IMR-90 (cell line): Measurements from ENCODE around the gene OGFOD3. TPM values are rescaled to one million over a fixed set of nuclear protein-coding genes. Genes with fewer than 3 reads are reported as not detected.

Experiments
- ATAC-seq: fragments of 200-7000 bp; cut with Tn5 transposase; 2 replicates; pipeline ENCODE4 v1.9.1; 2020; ENCODE audit warnings: low read depth, mild to moderate bottlenecking, moderate library complexity
- BruUV-seq: library from RNA; stranded (reverse); fragments of 400-500 nt; replicated peaks from 2 replicates; lab custom pipeline; 2021; lab: Mats Ljungman, UMichigan
- CTCF ChIA-PET: fragments of 300-600 bp; formaldehyde crosslinking; extraction: SDS; loops from one replicate; lab custom pipeline; 2021; ENCODE audit warnings: antibody characterized with exemption; lab: Yijun Ruan, JAX
- POLR2A ChIA-PET: fragments of 300-600 bp; sonication (Branson Sonifier 250); formaldehyde crosslinking; loops from one replicate; lab custom pipeline; 2022; ENCODE audit warnings: antibody characterized with exemption; ENCODE audit not compliant: unreplicated experiment; lab: Charles Lee
- DNase-seq: peaks from one replicate; pipeline ENCODE4 v3.0.0; 2013
- H2AFZ ChIP-seq: replicated peaks from 2 replicates; pipeline ENCODE3; 2013; ENCODE audit warnings: low read length, mild to moderate bottlenecking; ENCODE audit not compliant: poor library complexity
- H2AK5ac ChIP-seq: 2 replicates; pipeline ENCODE4 v1.6.1; 2013; ENCODE audit warnings: low read depth, low read length, inconsistent platforms
- H2AK9ac ChIP-seq: replicated peaks from 2 replicates; pipeline ENCODE3; 2013; ENCODE audit warnings: mild to moderate bottlenecking, low read depth, low read length, moderate library complexity; ENCODE audit not compliant: poor library complexity
- H2BK120ac ChIP-seq: 2 replicates; pipeline ENCODE4 v1.6.1; 2013; ENCODE audit warnings: low read depth, low read length, inconsistent platforms
- H2BK15ac ChIP-seq: 3 replicates; pipeline ENCODE4 v1.6.1; 2013; ENCODE audit warnings: low read depth, low read length, inconsistent platforms
- H2BK20ac ChIP-seq: 2 replicates; pipeline ENCODE4 v1.6.1; 2013; ENCODE audit warnings: low read depth, mild to moderate bottlenecking, inconsistent platforms, low read length, moderate library complexity
- H2BK5ac ChIP-seq: 2 replicates; pipeline ENCODE4 v1.6.1; 2013; ENCODE audit warnings: mild to moderate bottlenecking, low read depth, low read length, inconsistent platforms; ENCODE audit not compliant: poor library complexity, severe bottlenecking
- H3K14ac ChIP-seq: replicated peaks from 2 replicates; pipeline ENCODE4 v1.6.1; 2013; ENCODE audit warnings: low read depth, low read length, inconsistent platforms
- H3K18ac ChIP-seq: 2 replicates; pipeline ENCODE4 v1.6.1; 2013; ENCODE audit warnings: low read depth, low read length, control low read depth
- H3K23ac ChIP-seq: 2 replicates; pipeline ENCODE4 v1.6.1; 2013; ENCODE audit warnings: low read depth, low read length, inconsistent platforms
- H3K27ac ChIP-seq: 2 replicates; pipeline ENCODE4 v1.5.1; 2013; ENCODE audit warnings: mild to moderate bottlenecking, control low read depth, low read length; ENCODE audit not compliant: insufficient read depth
- H3K27me3 ChIP-seq: 2 replicates; pipeline ENCODE4 v1.6.1; 2013; ENCODE audit warnings: low read length; ENCODE audit not compliant: control insufficient read depth, insufficient read depth
- H3K36me3 ChIP-seq: 2 replicates; pipeline ENCODE4 v1.6.1; 2013; ENCODE audit warnings: low read length, mixed read lengths; ENCODE audit not compliant: control insufficient read depth, insufficient read depth
- H3K4ac ChIP-seq: 2 replicates; pipeline ENCODE4 v1.6.1; 2013; ENCODE audit warnings: low read depth, low read length, inconsistent platforms
- H3K4me1 ChIP-seq: 2 replicates; pipeline ENCODE4 v1.6.1; 2013; ENCODE audit warnings: low read length, mixed read lengths; ENCODE audit not compliant: control insufficient read depth, insufficient read depth
- H3K4me2 ChIP-seq: 2 replicates; pipeline ENCODE4 v1.6.1; 2013; ENCODE audit warnings: low read depth, mild to moderate bottlenecking, control low read depth, low read length, moderate library complexity
- H3K4me3 ChIP-seq: 2 replicates; pipeline ENCODE4 v1.5.1; 2013; ENCODE audit warnings: low read depth, mild to moderate bottlenecking, control low read depth, low read length, moderate library complexity; ENCODE audit not compliant: insufficient read depth
- H3K56ac ChIP-seq: 2 replicates; pipeline ENCODE4 v1.6.1; 2013; ENCODE audit warnings: low read length, inconsistent platforms; ENCODE audit not compliant: insufficient read depth; ENCODE audit errors: extremely low read depth
- H3K79me1 ChIP-seq, 2 experiments: 2 replicates each; pipeline ENCODE4 v1.6.1; 2013; ENCODE audit warnings: low read length in 2 of 2, inconsistent platforms in 1 of 2, low read depth in 1 of 2
- H3K9ac ChIP-seq: 2 replicates; pipeline ENCODE4 v1.6.1; 2013; ENCODE audit warnings: low read depth, low read length, control low read depth
- H3K9me1 ChIP-seq: 2 replicates; pipeline ENCODE4 v1.6.1; 2013; ENCODE audit warnings: low read length, inconsistent platforms; ENCODE audit not compliant: insufficient read depth
- H3K9me3 ChIP-seq: 2 replicates; pipeline ENCODE4 v1.6.1; 2013; ENCODE audit warnings: low read length; ENCODE audit not compliant: control insufficient read depth, insufficient read depth
- H4K20me1 ChIP-seq: 2 replicates; pipeline ENCODE4 v1.6.1; 2013; ENCODE audit warnings: low read length, inconsistent platforms; ENCODE audit not compliant: insufficient read depth
- H4K5ac ChIP-seq: 2 replicates; pipeline ENCODE4 v1.6.1; 2013; ENCODE audit warnings: mild to moderate bottlenecking, low read depth, low read length, control low read depth
- H4K8ac ChIP-seq, 2 experiments: 2 replicates each; pipeline ENCODE4 v1.6.1; 2013; ENCODE audit warnings: low read depth in 2 of 2, low read length in 2 of 2, control low read depth in 1 of 2, inconsistent platforms in 1 of 2
- H4K91ac ChIP-seq: 2 replicates; pipeline ENCODE4 v1.6.1; 2013; ENCODE audit warnings: low read depth, low read length, inconsistent platforms; ENCODE audit not compliant: insufficient read depth
- BHLHE40 ChIP-seq: fragments of 150-350 bp; IDR thresholded peaks from 2 replicates; pipeline ENCODE4 v1.6.1; 2016; ENCODE audit warnings: mild to moderate bottlenecking, low read depth, low read length
- CEBPB ChIP-seq: IDR thresholded peaks from 2 replicates; pipeline ENCODE4 v1.6.1; 2012; ENCODE audit warnings: low read depth, low read length, improper control_type of control experiment
- CHD1 ChIP-seq: IDR thresholded peaks from 2 replicates; pipeline ENCODE4 v1.6.1; 2012; ENCODE audit warnings: low read depth, low read length, improper control_type of control experiment
- CTCF ChIP-seq: conservative IDR thresholded peaks from 2 replicates; pipeline ENCODE4 v1.5.1; 2012; ENCODE audit warnings: mild to moderate bottlenecking, low read depth, low read length, improper control_type of control experiment
- ELK1 ChIP-seq: fragments of 150-350 bp; IDR thresholded peaks from 2 replicates; pipeline ENCODE4 v1.6.1; 2016; ENCODE audit warnings: low read depth, mild to moderate bottlenecking, low read length, moderate library complexity, borderline replicate concordance
- FOS ChIP-seq: fragments of 150-350 bp; IDR thresholded peaks from 2 replicates; pipeline ENCODE4 v1.6.1; 2016; ENCODE audit warnings: low read depth, low read length
- MAFK ChIP-seq: IDR thresholded peaks from 2 replicates; pipeline ENCODE4 v1.6.1; 2012; ENCODE audit warnings: low read depth, low read length, improper control_type of control experiment
- MAZ ChIP-seq: IDR thresholded peaks from 2 replicates; pipeline ENCODE4 v1.6.1; 2012; ENCODE audit warnings: low read depth, mild to moderate bottlenecking, low read length, improper control_type of control experiment, moderate library complexity, borderline replicate concordance
- MXI1 ChIP-seq: IDR thresholded peaks from 2 replicates; pipeline ENCODE4 v1.6.1; 2012; ENCODE audit warnings: low read depth, mild to moderate bottlenecking, low read length, moderate library complexity, borderline replicate concordance
- NFE2L2 ChIP-seq: fragments of 150-350 bp; IDR thresholded peaks from 2 replicates; pipeline ENCODE4 v1.6.1; 2016; ENCODE audit warnings: low read depth, mild to moderate bottlenecking, low read length
- POLR2A ChIP-seq: IDR thresholded peaks from 2 replicates; pipeline ENCODE4 v1.6.1; 2012; ENCODE audit warnings: mild to moderate bottlenecking, low read depth, low read length
- RAD21 ChIP-seq: IDR thresholded peaks from 2 replicates; pipeline ENCODE4 v1.6.1; 2012; ENCODE audit warnings: low read length, improper control_type of control experiment
- RFX5 ChIP-seq: IDR thresholded peaks from 2 replicates; pipeline ENCODE4 v1.8.0; 2012; ENCODE audit warnings: low read depth, mild to moderate bottlenecking, low read length, moderate library complexity
- SMC3 ChIP-seq: fragments of 150-350 bp; IDR thresholded peaks from 2 replicates; pipeline ENCODE4 v1.6.1; 2016; ENCODE audit warnings: low read depth, mild to moderate bottlenecking, antibody characterized with exemption, low read length, moderate library complexity
- WGBS, 2 experiments: methylation state at CpG; one replicate each; pipeline versions ENCODE4 v1.1.5 to v1.1.7; 2013; ENCODE audit warnings: missing lambda C conversion rate in 2 of 2; ENCODE audit not compliant: insufficient read length in 1 of 2; ENCODE audit errors: extremely low coverage in 2 of 2; 5-methylcytosine and 5-hydroxymethylcytosine counted together
- dilution Hi-C: fragments of 300-500 bp; cut with HindIII; formaldehyde crosslinking; loops from one replicate; pipeline ENCODE4 v1.14.3; 2018; ENCODE audit warnings: low sequenced_read_pairs; ENCODE audit not compliant: unreplicated experiment
- in situ Hi-C: fragments of 300-500 bp; cut with MboI; formaldehyde crosslinking; loops from 3 replicates; pipeline ENCODE4 v1.14.3; 2019; ENCODE audit warnings: low sequenced_read_pairs, inconsistent platforms, mixed read lengths
- intact Hi-C: fragments of 100-400 bp; cut with micrococcal nuclease; formaldehyde crosslinking; loops from 2 replicates; pipeline ENCODE4 v1.10.0; 2022
- polyA plus RNA-seq, 3 experiments: library from polyadenylated mRNA; depleted of rRNA; stranded (reverse); fragments of >200 nt; gene quantifications; 2 replicates each; pipeline ENCODE4 v1.2.3, GENCODE V29; 2012; ENCODE audit warnings: low replicate concordance in 1 of 3
- total RNA-seq: library from RNA; depleted of rRNA; stranded (reverse); fragments of >200 nt; gene quantifications from 2 replicates; pipeline ENCODE4 v1.2.3, GENCODE V29; 2012
- TF ChIP-seq, protein P1 (sequence below): fragments of 150-350 bp; IDR thresholded peaks from 2 replicates; pipeline ENCODE4 v1.6.1; 2017; ENCODE audit warnings: mild to moderate bottlenecking, antibody characterized with exemption, low read length, low read depth

Gene OGFOD3
- total and polyA plus RNA-seq, 2 of the 4 experiments (the other 2 are of a cell fraction): 25.3 to 33.4 TPM

DNA sequence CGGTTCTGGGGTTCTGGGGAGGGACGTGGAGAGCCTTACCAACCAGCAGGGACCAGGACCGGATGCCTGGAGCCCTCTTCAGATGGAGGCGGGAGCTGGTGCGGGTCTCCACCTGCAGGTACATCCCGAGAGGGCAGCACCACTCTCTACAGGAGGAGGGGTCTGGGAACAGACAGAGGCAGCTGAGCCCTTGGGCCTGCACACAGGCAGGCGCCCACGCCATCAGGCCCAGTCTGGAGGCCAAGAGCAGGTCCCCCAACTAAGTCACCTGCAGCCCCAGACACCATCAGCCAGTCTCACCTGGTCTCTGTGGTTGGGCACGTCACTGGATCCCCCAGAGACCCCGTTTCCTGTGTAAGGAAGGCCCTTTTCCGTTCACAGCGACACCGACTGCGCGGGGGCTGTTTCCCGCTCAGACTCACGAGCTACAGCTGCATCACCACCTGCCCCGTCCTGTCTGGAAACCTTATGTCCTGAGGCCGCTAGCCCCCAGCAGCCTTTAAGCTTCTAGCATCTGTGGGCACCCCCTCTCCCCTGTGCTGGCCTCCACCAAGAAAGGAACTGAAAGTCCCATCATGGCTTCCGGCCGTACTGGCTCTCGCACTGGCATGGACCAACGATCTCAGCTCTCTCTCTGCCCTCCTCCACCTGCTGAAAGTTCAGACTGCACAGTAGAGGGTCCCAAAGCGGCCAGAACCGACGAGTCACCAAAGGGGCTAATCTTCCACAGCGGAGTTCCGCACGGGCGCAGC is 30.9 kb upstream of the OGFOD3 start:
- Histone ChIP-seq H3K36me3 (peaks cover 20% of the 10 kb centered on the region), H2AK5ac (peak overlapping the region; percentile 88), H4K91ac (no peak overlapping the region), H3K9me3 (no peaks in the 10 kb centered on the region), H3K4me2 (peak overlapping the region; percentile 67), H4K5ac (no peak overlapping the region), H2BK120ac (no peak overlapping the region; the same call in 1 of the 2 replicates), H3K18ac (no peak overlapping the region), H2BK15ac (no peak overlapping the region), H3K27me3 (no peaks in the 10 kb centered on the region), H3K23ac (peak overlapping the region; percentile 29; the same call in 1 of the 2 replicates), H3K14ac (peak overlapping the region; percentile 92; the same call in 1 of the 2 replicates), H3K9me1 (0 out of 2 replicates have a peak, but pooled peaks cover 8% of the 10 kb centered on the region), H4K20me1 (peaks cover 8% of the 10 kb centered on the region), H2BK20ac (no peak overlapping the region), H3K27ac (no peak overlapping the region), H3K9ac (no peak overlapping the region), H3K79me1 (peaks cover 23 to 50% of the 10 kb centered on the region in 2 experiments), H2AK9ac (peak overlapping the region; percentile 96), H3K56ac (no peak overlapping the region), H3K4me3 (peak overlapping the region; percentile 99; the same call in 1 of the 2 replicates), H4K8ac (no peak overlapping the region; a peak in 1 of 4 replicates), H2AFZ (no peak overlapping the region), H3K4me1 (peaks cover 11% of the 10 kb centered on the region; the same call in 1 of the 2 replicates), H3K4ac (peak overlapping the region; percentile 76; the same call in 1 of the 2 replicates), H2BK5ac (no peak overlapping the region)
- intact Hi-C loops (no loop called here), dilution Hi-C loops (no loop called here), in situ Hi-C loops (no loop called here)
- DNase-seq (no peak), ATAC-seq (no peak)
- WGBS, 2 experiments: 91% methylated on average over 19 of the region's 30 CpGs; no CpG with 5 or more reads in 1 of the 2 experiments
- ChIA-PET CTCF (no interaction called here), POLR2A (no interaction called here)
- BruUV-seq: no TSS peak
- TF ChIP-seq ELK1: no peak
- TF ChIP-seq POLR2A: no peak
- TF ChIP-seq SMC3: no peak
- TF ChIP-seq CTCF: no peak
- no peak for TF ChIP-seq RFX5
- TF ChIP-seq BHLHE40: no peak
- no peak for TF ChIP-seq CHD1
- TF ChIP-seq CEBPB: no peak
- TF ChIP-seq, protein P1, sequence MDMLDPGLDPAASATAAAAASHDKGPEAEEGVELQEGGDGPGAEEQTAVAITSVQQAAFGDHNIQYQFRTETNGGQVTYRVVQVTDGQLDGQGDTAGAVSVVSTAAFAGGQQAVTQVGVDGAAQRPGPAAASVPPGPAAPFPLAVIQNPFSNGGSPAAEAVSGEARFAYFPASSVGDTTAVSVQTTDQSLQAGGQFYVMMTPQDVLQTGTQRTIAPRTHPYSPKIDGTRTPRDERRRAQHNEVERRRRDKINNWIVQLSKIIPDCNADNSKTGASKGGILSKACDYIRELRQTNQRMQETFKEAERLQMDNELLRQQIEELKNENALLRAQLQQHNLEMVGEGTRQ: no peak
- TF ChIP-seq MAFK: no peak
- no peak for TF ChIP-seq FOS
- TF ChIP-seq MXI1: no peak
- TF ChIP-seq RAD21: no peak
- TF ChIP-seq NFE2L2: no peak
- TF ChIP-seq MAZ: no peak
